ENCODE results near the gene DLGAP3.

DLGAP3 gene

DNA sequence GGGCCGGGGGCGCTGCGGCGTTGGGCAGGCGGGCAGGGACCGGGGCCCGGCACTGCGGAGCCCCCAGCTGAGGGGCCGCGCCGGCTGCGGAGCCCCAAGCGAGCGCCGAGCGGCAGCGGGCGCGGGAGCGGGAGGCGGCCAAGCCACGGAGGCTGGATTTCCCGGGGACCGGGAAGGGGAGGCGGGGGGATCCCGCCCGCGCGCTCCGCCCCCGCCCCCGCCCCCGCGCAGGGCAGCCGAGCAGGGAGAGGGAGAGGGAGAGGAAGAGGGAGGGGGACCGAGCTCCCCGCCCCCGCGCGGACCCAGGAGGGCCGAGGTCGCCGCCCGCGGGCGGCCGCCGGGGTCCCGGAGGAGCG, at the start of gene DLGAP3:
Gene DLGAP3 (minus strand): TSS at position 154 of the 356 bp plus-strand sequence. CDS start 24,267 bp downstream, outside the sequence.
- no peak within 1 kb of the TSS for H3K27ac ChIP-seq (ENCODE audit: low read length)
- H3K36me3 ChIP-seq (ENCODE audit: insufficient read depth, low read length): no peaks in the 10 kb centered on the region
- no peak within 1 kb of the TSS for H3K9ac ChIP-seq (ENCODE audit: low read depth, low read length)
- no peaks in the 10 kb centered on the region for H3K4me1 ChIP-seq (ENCODE audit: insufficient read depth, low read length)
- no peak within 1 kb of the TSS for H2AFZ ChIP-seq (ENCODE audit: low read depth, low read length)
- no peak within 1 kb of the TSS for H3K4me2 ChIP-seq (ENCODE audit: insufficient read depth, low read length)
- ATAC-seq (ENCODE audit: insufficient read depth, low read depth) (no peak), DNase-seq (no peak)
- no peak within 1 kb of the TSS for H3K4me3 ChIP-seq (ENCODE audit: low read depth in 1 of 2, low read length in 2 of 2)
- H3K9me3 ChIP-seq (ENCODE audit: insufficient read depth, low read length, severe bottlenecking): no peaks in the 10 kb centered on the region
- peaks cover 8% of the 10 kb centered on the region for H4K20me1 ChIP-seq (ENCODE audit: insufficient read depth, low read length)
- no peak for TF ChIP-seq CTCF (IDR thresholded peaks at IDR 0.05; ENCODE audit: borderline replicate concordance, extremely low read depth, low read length, poor library complexity, severe bottlenecking)
- no peak for TF ChIP-seq EZH2 (IDR thresholded peaks at IDR 0.05; ENCODE audit: borderline replicate concordance, low read depth, low read length, severe bottlenecking)
- H3K79me2 ChIP-seq (ENCODE audit: insufficient read depth, low read length): no peaks in the 10 kb centered on the region
- no peaks in the 10 kb centered on the region for H3K27me3 ChIP-seq (ENCODE audit: insufficient read depth, low read length, poor library complexity)

- H3K9ac ChIP-seq (ENCODE audit: low read depth, low read length): no peak overlapping the region
- TF ChIP-seq CTCF (IDR thresholded peaks at IDR 0.05; ENCODE audit: borderline replicate concordance, extremely low read depth, low read length, poor library complexity, severe bottlenecking): no peak
- no peak for TF ChIP-seq EZH2 (IDR thresholded peaks at IDR 0.05; ENCODE audit: borderline replicate concordance, low read depth, low read length, severe bottlenecking)
- ATAC-seq (ENCODE audit: insufficient read depth, low read depth): no peak
- H2AFZ ChIP-seq (ENCODE audit: low read depth, low read length): no peak overlapping the region
- peaks cover 7% of the 10 kb centered on the region for H3K36me3 ChIP-seq (ENCODE audit: insufficient read depth, low read length)
- H3K4me1 ChIP-seq (ENCODE audit: insufficient read depth, low read length): peaks cover 13% of the 10 kb centered on the region
- peaks cover 11% of the 10 kb centered on the region for H3K79me2 ChIP-seq (ENCODE audit: insufficient read depth, low read length)
- no peaks in the 10 kb centered on the region for H3K27me3 ChIP-seq (ENCODE audit: insufficient read depth, low read length, poor library complexity)
- no peak overlapping the region for H3K4me2 ChIP-seq (ENCODE audit: insufficient read depth, low read length)
- DNase-seq: no peak
- H3K27ac ChIP-seq (ENCODE audit: low read length): no peak overlapping the region
- H4K20me1 ChIP-seq (ENCODE audit: insufficient read depth, low read length): no peaks in the 10 kb centered on the region
- H3K4me3 ChIP-seq (ENCODE audit: low read depth in 1 of 2, low read length in 2 of 2): no peak overlapping the region
- H3K9me3 ChIP-seq (ENCODE audit: insufficient read depth, low read length, severe bottlenecking): no peaks in the 10 kb centered on the region
These were observed 49.5 kb upstream of the DLGAP3 start for GRCh38 chr1:34978921-34979320.

DNA sequence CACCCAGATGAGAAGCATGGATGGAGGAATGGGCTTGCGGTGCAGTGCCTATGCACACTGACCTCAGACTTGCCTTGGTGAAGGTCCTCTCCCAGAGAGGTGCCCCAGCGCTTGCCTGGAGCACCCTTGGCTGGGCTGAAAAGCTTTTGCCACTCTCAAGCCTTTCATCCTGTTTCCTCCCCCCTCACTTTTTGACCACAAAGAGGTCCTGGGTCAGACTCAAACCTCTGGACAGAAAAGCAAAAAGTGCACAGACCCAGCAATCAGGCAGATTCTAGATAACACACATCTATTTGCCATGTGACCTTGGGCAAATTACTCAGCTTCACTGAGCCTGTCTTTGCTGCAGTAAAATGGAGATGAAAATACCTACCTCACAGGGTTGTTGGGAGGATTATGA, 48.4 kb upstream of the DLGAP3 start:
- DNase-seq: no peak
- ATAC-seq (ENCODE audit: insufficient read depth, low read depth): no peak
- Histone ChIP-seq H4K20me1 (ENCODE audit: insufficient read depth, low read length) (no peaks in the 10 kb centered on the region), H2AFZ (ENCODE audit: low read depth, low read length) (no peak overlapping the region), H3K36me3 (ENCODE audit: insufficient read depth, low read length) (peaks cover 7% of the 10 kb centered on the region), H3K4me2 (ENCODE audit: insufficient read depth, low read length) (no peak overlapping the region), H3K4me1 (ENCODE audit: insufficient read depth, low read length) (peaks cover 4% of the 10 kb centered on the region), H3K9me3 (ENCODE audit: insufficient read depth, low read length, severe bottlenecking) (no peaks in the 10 kb centered on the region), H3K79me2 (ENCODE audit: insufficient read depth, low read length) (0 out of 2 replicates have a peak, but pooled peaks cover 6% of the 10 kb centered on the region), H3K4me3 (ENCODE audit: low read depth in 1 of 2, low read length in 2 of 2) (no peak overlapping the region), H3K27me3 (ENCODE audit: insufficient read depth, low read length, poor library complexity) (no peaks in the 10 kb centered on the region), H3K9ac (ENCODE audit: low read depth, low read length) (no peak overlapping the region), H3K27ac (ENCODE audit: low read length) (no peak overlapping the region)
- TF ChIP-seq CTCF (IDR thresholded peaks at IDR 0.05; ENCODE audit: borderline replicate concordance, extremely low read depth, low read length, poor library complexity, severe bottlenecking): no peak
- no peak for TF ChIP-seq EZH2 (IDR thresholded peaks at IDR 0.05; ENCODE audit: borderline replicate concordance, low read depth, low read length, severe bottlenecking)

DNA sequence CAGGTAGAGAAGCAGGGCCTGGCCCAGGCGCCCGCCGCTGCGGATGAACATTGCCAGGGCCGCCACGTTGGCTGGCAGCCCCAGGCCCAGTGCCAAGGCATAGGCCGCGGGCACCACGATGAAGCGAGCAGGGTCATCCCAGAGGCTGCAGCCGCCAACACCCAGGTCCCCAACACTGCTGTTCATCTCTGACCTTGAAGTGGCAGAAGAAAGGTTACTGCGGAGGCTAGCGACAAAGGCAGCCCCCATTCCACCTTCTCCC, 47.7 kb upstream of the DLGAP3 start:
- TF ChIP-seq CTCF (IDR thresholded peaks at IDR 0.05; ENCODE audit: borderline replicate concordance, extremely low read depth, low read length, poor library complexity, severe bottlenecking) (no peak), EZH2 (IDR thresholded peaks at IDR 0.05; ENCODE audit: borderline replicate concordance, low read depth, low read length, severe bottlenecking) (no peak)

More for the DNA sequence above, 47.7 kb upstream of the DLGAP3 start:
- no peak overlapping the region for H3K9ac ChIP-seq (ENCODE audit: low read depth, low read length)
- no peak overlapping the region for H3K27ac ChIP-seq (ENCODE audit: low read length)
- H3K4me1 ChIP-seq (ENCODE audit: insufficient read depth, low read length): no peaks in the 10 kb centered on the region
- ATAC-seq (ENCODE audit: insufficient read depth, low read depth) (no peak), DNase-seq (no peak)
- H3K4me3 ChIP-seq (ENCODE audit: low read depth in 1 of 2, low read length in 2 of 2): no peak overlapping the region
- H4K20me1 ChIP-seq (ENCODE audit: insufficient read depth, low read length): no peaks in the 10 kb centered on the region
- no peak overlapping the region for H2AFZ ChIP-seq (ENCODE audit: low read depth, low read length)
- H3K9me3 ChIP-seq (ENCODE audit: insufficient read depth, low read length, severe bottlenecking): no peaks in the 10 kb centered on the region
- H3K4me2 ChIP-seq (ENCODE audit: insufficient read depth, low read length): no peak overlapping the region
- no peaks in the 10 kb centered on the region for H3K27me3 ChIP-seq (ENCODE audit: insufficient read depth, low read length, poor library complexity)
- 0 out of 2 replicates have a peak, but pooled peaks cover 4% of the 10 kb centered on the region for H3K79me2 ChIP-seq (ENCODE audit: insufficient read depth, low read length)
- peaks cover 6% of the 10 kb centered on the region for H3K36me3 ChIP-seq (ENCODE audit: insufficient read depth, low read length)
